Osteoblast (primary cell): ENCODE measurements around the gene PDE11A. TPM values are rescaled to one million over a fixed set of nuclear protein-coding genes. Genes with fewer than 3 reads are reported as not detected.

Source experiments
- DNase-seq: peaks from one replicate; pipeline ENCODE4 v3.0.0; 2011; ENCODE audit warnings: low spot score, mixed read lengths; ENCODE audit not compliant: insufficient read length; ENCODE audit errors: missing footprints
- H2AFZ ChIP-seq: 2 replicates; pipeline ENCODE4 v1.6.0; 2011; ENCODE audit warnings: mild to moderate bottlenecking, low read length
- H3K27ac ChIP-seq: 2 replicates; pipeline ENCODE4 v1.5.1; 2011; ENCODE audit warnings: mild to moderate bottlenecking, low read depth, low read length, moderate library complexity
- H3K27me3 ChIP-seq: 2 replicates; pipeline ENCODE4 v1.6.0; 2012; ENCODE audit warnings: mild to moderate bottlenecking, control low read depth, inconsistent platforms, low read length, moderate library complexity; ENCODE audit not compliant: insufficient read depth
- H3K36me3 ChIP-seq: 2 replicates; pipeline ENCODE4 v1.5.1; 2011; ENCODE audit warnings: mild to moderate bottlenecking, low read length, control low read depth, moderate library complexity; ENCODE audit not compliant: insufficient read depth
- H3K4me1 ChIP-seq: 2 replicates; pipeline ENCODE4 v1.5.1; 2011; ENCODE audit warnings: mild to moderate bottlenecking, low read length, control low read depth, moderate library complexity; ENCODE audit not compliant: insufficient read depth
- H3K4me2 ChIP-seq: 2 replicates; pipeline ENCODE4 v1.6.0; 2011; ENCODE audit warnings: mild to moderate bottlenecking, low read length; ENCODE audit not compliant: insufficient read depth
- H3K4me3 ChIP-seq: fragments of 200-600 bp; sonication (generic); 3 replicates; pipeline ENCODE4 v1.5.1; 2012; ENCODE audit warnings: mild to moderate bottlenecking, low read length, inconsistent platforms; ENCODE audit not compliant: insufficient read depth
- H3K79me2 ChIP-seq: 2 replicates; pipeline ENCODE4 v1.6.0; 2012; ENCODE audit warnings: mild to moderate bottlenecking, low read length, control low read depth, inconsistent platforms; ENCODE audit not compliant: insufficient read depth
- H3K9me3 ChIP-seq: 2 replicates; pipeline ENCODE4 v1.5.1; 2011; ENCODE audit warnings: low read depth, low read length, control low read depth
- H4K20me1 ChIP-seq: 2 replicates; pipeline ENCODE4 v1.6.0; 2012; ENCODE audit warnings: mild to moderate bottlenecking, low read length, control low read depth; ENCODE audit not compliant: insufficient read depth
- total RNA-seq: library from RNA; depleted of rRNA; stranded (reverse); fragments of >200 nt; gene quantifications from 2 replicates; pipeline ENCODE4 v1.2.3, GENCODE V29; 2012
- TF ChIP-seq, protein P1 (sequence below): IDR thresholded peaks from 2 replicates; pipeline ENCODE4 v1.5.1; 2011; ENCODE audit warnings: mild to moderate bottlenecking, low read depth, low read length, moderate library complexity; ENCODE audit errors: extremely low read depth

The PDE11A gene
- total RNA-seq, 1 donor = 0.36 TPM

DNA sequence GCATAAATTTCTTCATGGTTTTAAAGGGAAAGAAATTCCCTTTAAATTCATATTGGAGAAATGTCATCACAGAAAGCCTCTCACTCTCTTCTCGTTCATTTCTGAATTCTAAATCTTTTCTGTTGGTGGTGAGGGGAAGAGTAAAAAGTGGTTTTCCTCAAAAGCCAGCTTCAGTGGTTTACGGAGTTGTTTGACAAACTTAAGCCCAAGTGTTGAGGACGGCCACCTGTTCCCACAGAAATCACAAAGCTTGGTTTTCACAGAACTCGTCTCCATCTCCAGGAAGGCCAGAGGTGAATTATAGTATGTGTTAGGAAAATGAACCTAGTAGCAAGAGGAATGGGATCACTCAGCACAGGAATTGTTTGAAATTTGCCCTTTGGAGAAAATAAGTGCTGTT lies 316.2 kb downstream of the PDE11A start:
- Histone ChIP-seq H4K20me1 (no peaks in the 10 kb centered on the region), H3K4me3 (no peak overlapping the region), H3K27me3 (no peaks in the 10 kb centered on the region), H3K36me3 (no peaks in the 10 kb centered on the region), H3K4me2 (no peak overlapping the region), H3K9me3 (no peaks in the 10 kb centered on the region), H3K79me2 (no peaks in the 10 kb centered on the region), H3K27ac (no peak overlapping the region), H2AFZ (no peak overlapping the region), H3K4me1 (no peaks in the 10 kb centered on the region)
- TF ChIP-seq, protein P1, sequence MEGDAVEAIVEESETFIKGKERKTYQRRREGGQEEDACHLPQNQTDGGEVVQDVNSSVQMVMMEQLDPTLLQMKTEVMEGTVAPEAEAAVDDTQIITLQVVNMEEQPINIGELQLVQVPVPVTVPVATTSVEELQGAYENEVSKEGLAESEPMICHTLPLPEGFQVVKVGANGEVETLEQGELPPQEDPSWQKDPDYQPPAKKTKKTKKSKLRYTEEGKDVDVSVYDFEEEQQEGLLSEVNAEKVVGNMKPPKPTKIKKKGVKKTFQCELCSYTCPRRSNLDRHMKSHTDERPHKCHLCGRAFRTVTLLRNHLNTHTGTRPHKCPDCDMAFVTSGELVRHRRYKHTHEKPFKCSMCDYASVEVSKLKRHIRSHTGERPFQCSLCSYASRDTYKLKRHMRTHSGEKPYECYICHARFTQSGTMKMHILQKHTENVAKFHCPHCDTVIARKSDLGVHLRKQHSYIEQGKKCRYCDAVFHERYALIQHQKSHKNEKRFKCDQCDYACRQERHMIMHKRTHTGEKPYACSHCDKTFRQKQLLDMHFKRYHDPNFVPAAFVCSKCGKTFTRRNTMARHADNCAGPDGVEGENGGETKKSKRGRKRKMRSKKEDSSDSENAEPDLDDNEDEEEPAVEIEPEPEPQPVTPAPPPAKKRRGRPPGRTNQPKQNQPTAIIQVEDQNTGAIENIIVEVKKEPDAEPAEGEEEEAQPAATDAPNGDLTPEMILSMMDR = no peak
- no peak for DNase-seq

DNA sequence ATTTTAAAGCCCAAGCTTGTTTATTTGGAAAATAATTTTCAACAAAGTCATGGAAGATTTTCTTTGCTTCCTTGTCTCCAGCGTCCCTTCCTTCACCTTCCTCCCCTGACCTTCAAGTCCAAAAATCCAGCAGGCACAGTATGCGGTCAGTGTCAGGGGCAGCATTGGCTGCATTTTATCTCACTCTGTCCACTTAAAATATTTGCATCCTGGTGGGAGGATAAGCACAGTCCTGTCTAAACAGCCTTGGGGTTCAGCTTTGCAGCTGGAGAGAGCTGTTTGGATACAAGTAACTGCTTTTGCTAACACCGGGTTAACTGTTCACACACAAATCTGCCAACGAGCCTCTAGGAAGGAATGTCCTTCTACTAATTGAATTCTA lies 318.1 kb downstream of the PDE11A start:
- Histone ChIP-seq H3K4me3 (no peak overlapping the region), H3K9me3 (no peaks in the 10 kb centered on the region), H3K27me3 (no peaks in the 10 kb centered on the region), H3K36me3 (no peaks in the 10 kb centered on the region), H3K4me2 (no peak overlapping the region), H4K20me1 (no peaks in the 10 kb centered on the region), H3K4me1 (no peaks in the 10 kb centered on the region), H2AFZ (no peak overlapping the region), H3K79me2 (no peaks in the 10 kb centered on the region), H3K27ac (no peak overlapping the region)
- TF ChIP-seq, protein P1 = no peak
- DNase-seq = no peak

DNA sequence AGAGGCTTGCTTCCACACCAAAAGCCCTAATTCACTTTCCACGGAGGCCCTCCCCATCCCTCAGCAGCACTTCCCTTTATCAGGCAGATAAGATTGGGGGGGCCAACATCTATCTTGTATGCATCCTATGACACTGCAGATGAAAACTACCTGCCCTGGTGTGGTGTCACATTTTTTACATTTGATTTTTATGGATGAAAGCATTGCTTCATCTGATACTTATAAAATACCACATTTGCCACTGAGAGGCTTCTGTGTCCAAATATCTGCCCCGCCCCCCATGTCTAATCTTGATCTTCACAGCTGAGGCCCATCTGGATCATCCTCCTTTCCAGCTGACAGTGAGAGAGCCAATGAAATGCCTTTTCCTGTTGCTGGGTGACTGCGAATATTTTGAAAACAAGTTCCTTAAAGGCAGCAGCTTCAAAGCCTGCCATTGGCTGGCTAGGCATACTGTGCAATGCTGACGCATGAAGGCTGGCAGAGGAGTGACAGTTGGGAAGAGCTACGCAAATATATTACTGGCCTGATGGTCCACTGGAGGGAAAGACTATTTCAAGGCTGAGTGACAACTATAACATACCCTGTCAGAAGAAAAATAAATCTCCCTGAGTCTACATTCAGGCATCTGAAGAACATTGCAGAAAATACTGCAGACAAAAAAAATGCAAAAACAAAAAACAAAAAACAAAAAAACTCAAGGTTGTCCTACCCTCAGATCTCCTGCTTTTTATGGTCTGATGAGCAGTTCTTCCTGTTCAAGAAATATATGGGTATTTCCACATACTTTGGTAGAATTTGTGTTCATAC lies 318.7 kb downstream of the PDE11A start:
- TF ChIP-seq, protein P1 = no peak
- H3K36me3 ChIP-seq = no peaks in the 10 kb centered on the region
- no peaks in the 10 kb centered on the region for H3K9me3 ChIP-seq
- no peak for DNase-seq
- H3K27me3 ChIP-seq = no peaks in the 10 kb centered on the region
- no peak overlapping the region for H3K4me2 ChIP-seq
- H3K4me1 ChIP-seq = no peaks in the 10 kb centered on the region
- H2AFZ ChIP-seq = no peak overlapping the region
- H3K79me2 ChIP-seq = no peaks in the 10 kb centered on the region
- no peak overlapping the region for H3K27ac ChIP-seq
- H3K4me3 ChIP-seq = no peak overlapping the region
- H4K20me1 ChIP-seq = no peaks in the 10 kb centered on the region

DNA sequence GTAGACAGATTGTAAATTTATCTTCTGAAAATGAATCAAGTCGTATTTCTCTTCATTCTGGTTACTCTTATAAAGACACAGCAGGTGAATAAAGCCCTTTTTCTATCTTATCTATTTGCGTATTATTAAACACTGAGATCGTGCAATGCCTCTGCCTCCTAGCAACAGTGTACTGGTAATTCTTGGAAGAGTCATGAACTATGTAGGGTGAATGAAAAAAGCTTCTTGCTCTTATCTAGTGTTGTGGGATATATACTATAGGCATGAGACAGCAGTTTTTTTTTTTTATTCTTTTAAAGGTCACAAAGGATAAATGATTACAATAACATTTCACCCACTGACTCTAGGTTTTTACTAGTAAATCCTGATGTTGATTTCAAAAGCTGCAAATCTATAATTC lies 324.2 kb downstream of the PDE11A start:
- Histone ChIP-seq H2AFZ (no peak overlapping the region), H4K20me1 (no peaks in the 10 kb centered on the region), H3K27ac (no peak overlapping the region), H3K36me3 (no peaks in the 10 kb centered on the region), H3K9me3 (no peaks in the 10 kb centered on the region), H3K4me2 (no peak overlapping the region), H3K4me3 (no peak overlapping the region), H3K27me3 (no peaks in the 10 kb centered on the region), H3K79me2 (no peaks in the 10 kb centered on the region), H3K4me1 (no peaks in the 10 kb centered on the region)
- no peak for DNase-seq
- TF ChIP-seq, protein P1 = no peak
